IPS-15b (cell line): Measurements from ENCODE around the gene ARID1B.
A peak's percentile ranks its signal among the peaks of the same experiment; 100 is the strongest.

ENCODE experiments used
- H3K27me3 ChIP-seq: one replicate; pipeline ENCODE4 v1.6.1; 2013; ENCODE audit warnings: low read length; ENCODE audit not compliant: control insufficient read depth, insufficient read depth
- H3K36me3 ChIP-seq: one replicate; pipeline ENCODE4 v1.6.1; 2013; ENCODE audit warnings: low read length; ENCODE audit not compliant: control insufficient read depth, insufficient read depth
- H3K4me1 ChIP-seq: one replicate; pipeline ENCODE4 v1.6.1; 2013; ENCODE audit warnings: mild to moderate bottlenecking, low read length; ENCODE audit not compliant: control insufficient read depth, insufficient read depth
- H3K4me3 ChIP-seq: one replicate; pipeline ENCODE4 v1.5.1; 2013; ENCODE audit warnings: low read depth, low read length
- H3K9ac ChIP-seq: one replicate; pipeline ENCODE4 v1.6.1; 2013; ENCODE audit warnings: low read depth, mild to moderate bottlenecking, low read length
- H3K9me3 ChIP-seq: one replicate; pipeline ENCODE4 v1.6.1; 2013; ENCODE audit warnings: mild to moderate bottlenecking, low read length; ENCODE audit not compliant: control insufficient read depth, insufficient read depth

ARID1B gene

DNA sequence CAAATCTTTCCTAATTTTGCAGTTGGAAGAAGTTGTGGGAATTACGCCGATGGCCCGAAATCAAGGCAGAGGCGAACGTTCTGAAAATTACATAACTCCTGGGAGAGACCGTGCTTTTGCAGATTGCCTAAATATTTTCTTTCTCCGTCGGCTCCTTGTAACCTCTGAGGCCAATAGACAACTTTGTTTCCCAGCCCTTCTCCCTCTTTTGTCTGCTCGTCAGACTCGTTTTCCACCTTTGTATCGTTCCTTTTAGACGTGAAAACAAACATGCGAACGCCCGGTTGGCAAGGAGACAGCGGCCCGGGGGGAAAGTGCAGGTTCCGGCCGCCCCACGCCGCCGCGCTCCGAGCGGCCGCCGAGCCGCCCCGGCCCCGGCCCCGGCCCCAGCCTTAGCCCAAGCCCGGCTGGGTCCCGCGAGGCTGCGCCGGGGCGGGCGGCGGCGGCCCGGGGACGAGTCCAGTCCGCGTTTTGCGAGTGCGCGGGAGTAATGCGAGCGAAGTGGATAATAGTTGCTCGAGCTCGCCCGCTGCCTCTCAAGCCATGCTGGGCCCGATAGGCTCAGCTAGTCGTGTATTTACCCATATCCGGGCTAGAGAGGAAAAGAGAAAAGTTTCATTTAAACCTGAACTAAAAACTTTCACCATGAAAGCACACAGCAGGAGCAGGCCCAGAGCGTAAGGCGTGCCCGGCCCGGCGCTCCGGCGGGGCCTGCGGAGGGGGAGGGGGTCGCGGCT, at the start of gene ARID1B:
TSS of gene ARID1B (plus strand) at position 539 of the 737 bp plus-strand sequence. CDS start 303 bp downstream, outside the sequence.
- H3K4me1 ChIP-seq: peaks cover 18% of the 10 kb centered on the region
- peak within 1 kb of the TSS; percentile 70 for H3K4me3 ChIP-seq
- H3K9me3 ChIP-seq: no peaks in the 10 kb centered on the region
- no peaks in the 10 kb centered on the region for H3K27me3 ChIP-seq
- H3K36me3 ChIP-seq: no peaks in the 10 kb centered on the region
- peak within 1 kb of the TSS; percentile 87 for H3K9ac ChIP-seq

DNA sequence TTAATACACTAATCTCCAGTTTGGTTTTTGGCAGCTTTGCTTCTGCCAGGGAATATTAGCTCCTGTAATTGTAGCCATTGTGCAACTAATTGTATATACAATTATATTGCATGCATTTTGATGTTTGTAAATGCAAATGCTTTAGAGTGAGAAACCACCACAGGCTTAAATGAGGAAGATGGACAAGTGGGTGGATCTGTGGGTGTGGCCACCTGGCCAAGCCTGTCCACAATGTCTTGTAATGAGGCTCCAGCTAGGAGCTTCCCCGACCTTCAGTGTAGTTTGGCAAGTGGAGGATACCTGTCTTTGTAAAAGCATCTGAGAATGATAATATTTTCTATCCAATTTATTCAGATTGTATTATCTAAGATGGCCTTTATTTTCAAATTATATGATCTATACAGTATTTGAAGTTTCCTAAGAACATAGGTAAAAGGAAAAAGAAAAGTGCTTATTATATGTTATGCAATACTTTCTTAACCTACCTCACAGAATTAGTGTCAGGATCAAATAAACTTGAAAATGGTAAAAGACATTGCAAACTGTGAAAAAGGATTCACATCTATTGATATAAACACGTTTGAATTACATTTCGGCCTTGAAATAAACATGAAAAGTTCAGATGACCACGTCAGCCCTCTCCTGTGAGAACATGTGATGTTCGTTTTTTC, 49.3 kb upstream of the ARID1B start:
- Histone ChIP-seq H3K36me3 (no peaks in the 10 kb centered on the region), H3K4me3 (no peak overlapping the region)

DNA sequence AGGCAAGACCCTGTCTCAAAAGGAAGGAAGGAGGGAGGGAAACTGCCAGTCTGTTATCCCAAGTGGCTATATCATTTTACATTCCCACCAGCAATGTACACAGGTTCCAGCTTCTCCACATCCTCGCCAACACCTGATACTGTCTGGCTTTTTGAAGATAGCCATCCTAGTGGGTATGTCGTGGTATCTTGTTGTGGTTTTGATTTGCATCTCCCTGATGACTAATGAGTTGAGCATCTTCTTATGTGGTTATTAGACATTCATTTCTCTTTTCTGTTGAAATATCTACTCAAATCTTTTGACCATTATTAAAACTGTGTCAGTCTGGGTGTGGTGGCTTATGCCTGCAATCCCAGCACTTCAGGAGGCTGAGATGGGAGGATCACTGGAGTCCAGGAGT, 47.9 kb upstream of the ARID1B start:
- Histone ChIP-seq H3K4me1 (no peaks in the 10 kb centered on the region), H3K9me3 (no peaks in the 10 kb centered on the region)

More for the DNA sequence above, 49.3 kb upstream of the ARID1B start:
- Histone ChIP-seq H3K9ac (no peak overlapping the region), H3K9me3 (no peaks in the 10 kb centered on the region), H3K27me3 (no peaks in the 10 kb centered on the region), H3K4me1 (no peaks in the 10 kb centered on the region)

DNA sequence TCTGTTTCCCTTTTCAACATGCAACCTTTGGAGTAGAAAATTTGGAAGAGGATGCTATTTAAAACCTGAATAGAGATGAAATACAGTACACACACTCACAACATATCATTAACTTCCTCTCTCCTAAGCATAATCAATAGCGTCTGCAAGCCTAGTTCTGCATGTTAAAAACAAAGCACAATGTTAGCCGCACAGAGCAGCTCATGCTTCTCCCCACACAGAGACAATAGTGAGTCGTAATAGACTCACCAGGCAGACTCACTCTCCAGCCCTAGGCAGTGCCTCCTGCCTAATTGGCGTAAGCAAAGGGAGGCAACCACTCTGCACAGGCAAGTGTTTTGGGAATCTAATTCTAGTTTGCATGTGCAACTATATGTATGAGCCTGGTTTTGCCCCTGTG, 45.8 kb upstream of the ARID1B start:
- H3K36me3 ChIP-seq: no peaks in the 10 kb centered on the region
- H3K9me3 ChIP-seq: no peaks in the 10 kb centered on the region
- H3K4me1 ChIP-seq: no peaks in the 10 kb centered on the region
- no peaks in the 10 kb centered on the region for H3K27me3 ChIP-seq
- H3K4me3 ChIP-seq: no peak overlapping the region
- H3K9ac ChIP-seq: no peak overlapping the region

More for the DNA sequence above, 47.9 kb upstream of the ARID1B start:
- Histone ChIP-seq H3K9ac (no peak overlapping the region), H3K27me3 (no peaks in the 10 kb centered on the region), H3K4me3 (no peak overlapping the region), H3K36me3 (no peaks in the 10 kb centered on the region)

DNA sequence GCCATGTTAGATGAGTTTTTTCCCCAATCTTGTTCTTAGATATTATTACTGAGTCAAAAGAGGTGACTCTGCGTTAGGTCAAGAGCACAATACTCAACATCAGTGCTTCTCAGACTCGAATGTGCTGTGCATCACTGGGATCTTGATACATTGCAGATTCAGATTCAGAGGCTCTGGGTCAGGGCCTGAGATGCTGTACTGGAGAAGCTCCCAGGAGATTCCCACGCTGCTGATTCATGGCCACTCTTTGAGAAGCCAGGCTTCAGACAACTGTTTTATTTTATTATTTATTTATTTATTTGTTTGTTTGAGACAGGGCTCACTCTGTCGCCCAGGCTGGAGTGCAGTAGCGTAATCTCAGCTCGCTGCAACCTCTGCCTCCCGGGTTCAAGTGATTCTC, 41.4 kb upstream of the ARID1B start:
- no peaks in the 10 kb centered on the region for H3K4me1 ChIP-seq
- no peak overlapping the region for H3K4me3 ChIP-seq
- no peak overlapping the region for H3K9ac ChIP-seq
- H3K27me3 ChIP-seq: no peaks in the 10 kb centered on the region
- H3K36me3 ChIP-seq: no peaks in the 10 kb centered on the region
- no peaks in the 10 kb centered on the region for H3K9me3 ChIP-seq

DNA sequence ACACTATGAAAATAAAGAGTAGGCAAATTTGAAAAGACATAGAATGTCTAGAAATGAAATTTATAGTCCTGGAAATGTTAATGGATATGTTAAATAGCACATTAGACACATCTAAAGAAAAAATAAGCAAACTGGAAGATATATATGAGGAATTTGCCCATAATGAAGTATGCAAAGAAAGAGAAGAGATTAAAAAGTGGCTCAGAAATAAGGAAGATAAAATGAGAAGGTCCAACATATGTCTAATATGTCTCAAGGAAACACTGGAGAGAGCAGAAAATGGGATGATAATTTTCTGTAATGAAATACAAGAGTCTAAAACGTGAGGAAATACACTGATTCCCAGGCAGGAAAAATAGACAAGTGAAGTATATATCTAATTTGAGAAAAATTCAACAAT, 36.6 kb upstream of the ARID1B start:
- H3K36me3 ChIP-seq: no peaks in the 10 kb centered on the region
- H3K9ac ChIP-seq: no peak overlapping the region
- no peaks in the 10 kb centered on the region for H3K9me3 ChIP-seq
- no peaks in the 10 kb centered on the region for H3K4me1 ChIP-seq
- no peaks in the 10 kb centered on the region for H3K27me3 ChIP-seq
- no peak overlapping the region for H3K4me3 ChIP-seq

DNA sequence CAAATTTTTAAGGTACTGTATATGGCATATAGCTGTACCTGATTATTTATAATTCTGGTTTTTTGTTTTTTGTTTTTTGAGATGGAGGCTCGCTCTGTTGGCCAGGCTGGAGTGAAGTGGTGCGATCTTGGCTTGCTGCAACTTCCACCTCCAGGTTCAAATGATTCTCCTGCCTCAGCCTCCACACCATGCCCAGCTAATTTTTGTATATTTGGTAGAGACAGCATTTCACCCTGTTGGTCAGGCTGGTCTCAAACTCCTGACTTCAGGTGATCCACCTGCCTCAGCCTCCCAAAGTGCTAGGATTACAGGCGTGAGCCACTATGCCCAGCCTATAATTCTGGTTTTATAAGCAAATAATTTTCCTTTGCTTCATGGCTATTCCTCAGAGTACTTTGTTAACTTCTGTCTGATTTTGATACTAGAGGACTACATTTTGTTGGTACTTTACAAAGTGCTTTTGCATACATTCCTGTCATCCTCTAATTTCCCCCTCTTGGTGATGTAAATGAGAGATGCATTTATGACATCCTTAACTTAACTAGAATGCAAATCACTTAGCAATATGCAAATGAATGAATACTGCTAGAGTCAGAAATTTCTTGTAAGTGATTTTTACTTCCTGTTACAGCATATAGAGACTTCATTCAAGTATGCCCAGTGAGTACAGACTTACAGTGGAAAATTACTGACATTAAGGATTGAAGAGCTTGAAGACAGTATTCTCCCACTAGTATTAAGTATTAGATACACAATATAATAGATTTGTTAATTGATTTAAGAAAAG, 35.7 kb upstream of the ARID1B start:
- Histone ChIP-seq H3K9ac (no peak overlapping the region), H3K9me3 (no peaks in the 10 kb centered on the region), H3K4me1 (no peaks in the 10 kb centered on the region), H3K27me3 (no peaks in the 10 kb centered on the region), H3K36me3 (no peaks in the 10 kb centered on the region), H3K4me3 (no peak overlapping the region)

DNA sequence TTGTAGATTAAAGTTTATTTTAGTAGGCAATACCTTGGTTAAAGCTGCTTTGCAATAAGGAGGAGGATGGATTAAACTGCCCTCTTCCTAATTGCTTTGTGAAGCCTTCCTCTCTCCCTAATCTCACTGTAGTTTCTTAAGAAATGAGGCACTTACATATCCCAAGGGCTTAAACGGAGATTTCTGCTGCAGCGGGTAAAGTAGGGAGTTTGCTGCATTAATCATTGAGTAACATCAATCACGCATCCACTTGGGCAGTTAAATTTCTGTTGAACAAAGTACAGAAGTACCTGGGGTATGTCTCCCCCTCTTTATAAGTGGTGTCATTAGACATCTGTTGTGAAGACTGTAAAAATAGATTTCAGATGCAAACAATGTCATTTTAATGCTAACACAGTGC, 29.5 kb upstream of the ARID1B start:
- H3K4me1 ChIP-seq: peaks cover under 1% of the 10 kb centered on the region
- no peaks in the 10 kb centered on the region for H3K27me3 ChIP-seq
- no peak overlapping the region for H3K4me3 ChIP-seq
- no peak overlapping the region for H3K9ac ChIP-seq
- no peaks in the 10 kb centered on the region for H3K9me3 ChIP-seq
- H3K36me3 ChIP-seq: no peaks in the 10 kb centered on the region

DNA sequence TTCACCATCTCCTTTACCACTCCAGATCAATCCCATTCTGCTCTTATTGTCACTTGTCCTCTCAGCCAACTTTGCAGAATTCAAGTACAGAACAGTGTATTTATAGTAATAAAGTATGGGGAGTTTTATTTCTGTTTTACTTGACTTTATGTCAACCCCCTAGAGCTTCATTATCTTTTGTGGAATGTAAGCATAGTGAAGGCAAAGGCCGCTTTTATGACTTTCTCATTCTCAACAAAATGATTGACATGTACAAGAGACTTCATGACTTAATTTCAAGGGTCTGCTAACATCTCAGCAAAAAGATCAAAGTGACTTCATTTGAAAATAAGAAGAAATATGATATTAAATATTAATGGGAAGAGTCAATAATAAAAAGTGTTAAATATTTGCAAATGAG, 28.7 kb upstream of the ARID1B start:
- Histone ChIP-seq H3K9ac (no peak overlapping the region), H3K36me3 (no peaks in the 10 kb centered on the region), H3K9me3 (no peaks in the 10 kb centered on the region), H3K4me1 (peaks cover 2% of the 10 kb centered on the region), H3K4me3 (no peak overlapping the region), H3K27me3 (no peaks in the 10 kb centered on the region)

DNA sequence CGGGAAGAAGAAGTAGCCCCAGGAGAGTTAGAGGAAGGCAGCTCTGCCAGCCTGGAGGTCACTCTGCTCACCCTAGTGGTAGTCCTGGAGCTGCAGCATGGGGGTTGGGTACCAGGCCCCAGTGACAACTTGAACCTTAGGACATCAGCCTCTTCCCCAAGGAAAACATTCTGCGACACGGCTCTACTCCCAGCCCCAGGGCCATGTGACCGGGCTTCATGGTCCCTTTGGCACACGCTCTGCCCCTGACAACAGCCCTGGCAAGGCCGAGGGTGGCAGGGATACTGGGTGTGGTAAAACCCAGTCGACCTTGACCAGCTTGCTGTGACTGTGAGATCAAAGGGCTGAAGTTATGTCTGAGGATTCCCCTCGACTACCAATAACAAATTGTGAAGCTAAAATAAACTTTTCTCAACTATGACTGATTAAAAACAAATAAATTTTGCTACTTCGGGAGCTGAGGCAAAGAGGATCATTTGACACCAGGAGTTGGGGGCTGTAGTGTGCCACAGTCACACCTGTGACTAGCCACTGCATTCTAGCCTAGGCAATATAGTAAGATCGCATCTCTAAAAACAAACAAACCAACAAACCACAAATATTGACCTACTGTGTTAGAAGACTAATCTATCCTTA, 24.4 kb upstream of the ARID1B start:
- Histone ChIP-seq H3K36me3 (no peaks in the 10 kb centered on the region), H3K4me1 (peaks cover 2% of the 10 kb centered on the region), H3K27me3 (no peaks in the 10 kb centered on the region), H3K4me3 (no peak overlapping the region), H3K9me3 (no peaks in the 10 kb centered on the region), H3K9ac (no peak overlapping the region)
